GM12801 (cell line): ENCODE measurements around the gene MAP3K14.

ENCODE experiments used
- TF ChIP-seq, protein P1 (sequence below): IDR thresholded peaks from one replicate; pipeline ENCODE4 v1.5.1; 2011; ENCODE audit warnings: control low read depth; ENCODE audit not compliant: insufficient read length; ENCODE audit errors: extremely low read depth

MAP3K14 gene

DNA sequence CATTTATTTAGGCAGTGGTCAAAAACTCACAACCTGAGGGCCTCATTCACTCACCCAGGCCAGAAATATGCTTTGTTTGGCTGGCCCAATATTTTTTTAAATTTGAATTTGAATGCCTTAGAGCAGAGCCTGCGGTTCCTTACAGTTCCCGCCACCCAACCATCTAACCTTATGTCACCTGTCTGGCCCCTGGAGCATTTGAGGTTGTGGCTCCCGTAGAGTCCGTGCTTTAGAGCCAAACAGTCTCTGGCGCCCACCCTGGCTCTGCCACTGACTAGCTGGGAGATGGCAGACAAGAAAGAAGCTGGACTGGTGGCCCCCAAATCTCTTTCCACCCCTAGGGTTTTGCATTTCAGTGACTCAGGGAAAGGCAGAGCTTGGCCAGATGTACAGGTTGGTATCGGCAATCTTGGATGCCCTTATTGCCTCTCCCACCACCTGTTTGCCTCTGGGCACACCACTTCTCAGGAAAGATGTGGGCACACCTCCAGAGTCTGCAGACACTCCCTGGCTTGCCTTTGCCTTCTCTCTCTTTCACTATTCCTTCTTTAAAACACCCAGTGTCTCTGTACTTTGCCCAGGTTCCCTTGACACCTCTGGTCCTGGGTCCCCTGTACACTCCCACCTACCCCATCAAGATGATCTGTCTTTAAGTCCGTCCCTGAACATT lies 1.9 kb upstream of the MAP3K14 start:
- TF ChIP-seq, protein P1, sequence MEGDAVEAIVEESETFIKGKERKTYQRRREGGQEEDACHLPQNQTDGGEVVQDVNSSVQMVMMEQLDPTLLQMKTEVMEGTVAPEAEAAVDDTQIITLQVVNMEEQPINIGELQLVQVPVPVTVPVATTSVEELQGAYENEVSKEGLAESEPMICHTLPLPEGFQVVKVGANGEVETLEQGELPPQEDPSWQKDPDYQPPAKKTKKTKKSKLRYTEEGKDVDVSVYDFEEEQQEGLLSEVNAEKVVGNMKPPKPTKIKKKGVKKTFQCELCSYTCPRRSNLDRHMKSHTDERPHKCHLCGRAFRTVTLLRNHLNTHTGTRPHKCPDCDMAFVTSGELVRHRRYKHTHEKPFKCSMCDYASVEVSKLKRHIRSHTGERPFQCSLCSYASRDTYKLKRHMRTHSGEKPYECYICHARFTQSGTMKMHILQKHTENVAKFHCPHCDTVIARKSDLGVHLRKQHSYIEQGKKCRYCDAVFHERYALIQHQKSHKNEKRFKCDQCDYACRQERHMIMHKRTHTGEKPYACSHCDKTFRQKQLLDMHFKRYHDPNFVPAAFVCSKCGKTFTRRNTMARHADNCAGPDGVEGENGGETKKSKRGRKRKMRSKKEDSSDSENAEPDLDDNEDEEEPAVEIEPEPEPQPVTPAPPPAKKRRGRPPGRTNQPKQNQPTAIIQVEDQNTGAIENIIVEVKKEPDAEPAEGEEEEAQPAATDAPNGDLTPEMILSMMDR, result no peak

- TF ChIP-seq, protein P1, result no peak
Observed at GRCh38 chr17:45317111-45317928, 500 bp upstream of the MAP3K14 start.

GRCh38 chr17:45315648-45316433 lies 979 bp downstream of the MAP3K14 start:
- TF ChIP-seq, protein P1, result no peak

- TF ChIP-seq, protein P1, result no peak
Observed at GRCh38 chr17:45314741-45315647, 1.8 kb downstream of the MAP3K14 start.

GRCh38 chr17:45313996-45314740 lies 2.7 kb downstream of the MAP3K14 start:
- TF ChIP-seq, protein P1, result no peak

GRCh38 chr17:45313421-45313771 lies 3.4 kb downstream of the MAP3K14 start:
- TF ChIP-seq, protein P1, result no peak
